HG03039 (cell line): ENCODE data around the gene TOGARAM2.

Source experiments
- ATAC-seq: cut with Tn5 transposase; IDR thresholded peaks from one replicate; pipeline ENCODE4 v1.9.1; 2021; ENCODE audit warnings: mild to moderate bottlenecking, moderate library complexity; ENCODE audit not compliant: unreplicated experiment

The TOGARAM2 gene

DNA sequence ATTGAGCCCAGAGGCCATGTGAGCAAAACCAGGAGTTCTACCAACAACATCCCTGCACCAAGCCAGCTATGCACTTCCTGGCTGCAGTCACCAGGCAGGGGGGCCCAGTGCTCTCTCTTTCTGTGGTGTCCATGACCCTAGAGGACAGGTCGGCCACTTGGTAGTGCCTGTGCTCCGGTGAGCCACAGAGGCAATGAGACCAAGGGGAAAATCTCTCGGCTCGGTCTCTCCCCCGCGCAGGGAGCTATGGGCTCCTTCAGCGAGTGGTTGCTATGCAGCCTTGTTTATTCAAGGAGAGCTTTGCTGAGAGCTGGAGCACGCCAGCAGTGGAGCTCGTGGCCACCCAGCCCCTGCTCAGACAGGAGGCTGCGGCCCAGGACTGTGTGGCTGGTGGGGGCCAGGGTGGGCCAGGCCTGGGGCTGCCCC, at the start of gene TOGARAM2:
Gene TOGARAM2, plus strand, starts transcription at position 283 of the 426 bp plus-strand sequence. CDS start 13,537 bp downstream, outside the sequence.
- ATAC-seq: no peak

DNA sequence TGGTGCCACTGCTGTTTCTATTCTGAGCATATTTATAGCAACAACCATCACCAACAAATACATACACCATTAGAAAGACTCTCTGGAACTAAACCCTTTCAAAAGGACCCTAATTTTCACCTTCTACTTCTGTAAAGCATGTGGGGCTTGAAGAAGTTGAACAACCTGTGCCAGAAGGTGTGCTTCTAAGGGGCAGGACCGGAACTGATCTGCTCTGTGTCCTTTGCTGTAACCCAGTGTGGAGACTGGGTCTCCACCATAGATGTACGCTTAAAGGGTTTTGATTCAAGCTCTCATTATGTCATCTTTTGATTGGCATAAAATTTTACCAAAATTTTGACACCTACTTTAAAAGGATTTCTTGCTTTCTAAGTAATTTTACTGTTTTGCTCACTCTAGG, 46.3 kb upstream of the TOGARAM2 start:
- no peak for ATAC-seq

DNA sequence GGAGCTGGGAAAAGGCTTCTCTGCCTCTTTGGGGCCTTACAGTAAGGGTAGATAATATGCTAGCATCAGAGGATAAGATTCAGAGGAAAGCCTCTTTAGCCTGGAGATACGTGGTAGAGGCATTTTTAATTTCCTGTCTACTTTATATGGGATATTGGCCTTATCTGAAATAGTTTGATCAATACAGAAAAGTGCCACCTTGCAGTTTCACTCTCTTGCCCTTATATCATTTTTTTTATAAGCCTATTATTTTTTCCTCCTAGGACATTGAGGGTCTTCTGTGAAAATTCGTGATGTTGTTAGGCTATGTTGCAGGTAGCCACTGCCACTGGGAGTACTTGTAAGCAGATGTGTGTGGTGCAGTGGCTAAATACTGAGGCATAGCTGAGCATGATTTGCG, 40.1 kb upstream of the TOGARAM2 start:
- ATAC-seq: no peak

DNA sequence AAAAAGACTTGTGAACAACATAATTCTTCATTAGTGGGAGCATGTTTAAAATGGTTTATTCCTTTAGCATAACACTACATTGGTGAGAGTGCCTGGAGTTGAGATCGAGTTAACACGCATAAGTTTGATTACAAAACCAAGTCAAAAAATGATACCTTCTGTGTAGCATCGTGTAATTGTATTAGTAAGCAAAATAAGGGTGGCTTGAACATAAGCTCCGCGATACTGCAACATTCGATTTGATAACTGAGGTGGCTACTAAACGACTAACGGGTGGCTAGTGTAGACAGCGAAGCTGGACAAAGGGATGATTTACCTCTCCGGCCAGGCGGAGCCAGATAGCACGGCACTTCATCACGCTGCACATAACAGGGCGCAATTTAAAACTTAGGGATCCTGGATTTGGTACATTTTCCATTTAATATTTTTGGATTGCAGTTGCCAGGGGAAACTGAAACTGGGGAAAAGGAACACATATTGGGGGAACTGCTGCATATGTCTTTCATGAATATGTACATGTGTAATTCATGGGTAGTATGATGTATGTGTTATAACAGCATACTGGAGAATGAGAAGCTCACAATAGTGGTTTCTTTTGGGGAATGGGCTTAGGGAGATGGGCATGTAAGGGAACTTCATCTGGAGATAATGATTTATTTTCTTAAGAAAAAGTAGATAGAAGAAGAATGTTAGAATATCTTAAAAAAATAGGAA, 36.4 kb upstream of the TOGARAM2 start:
- ATAC-seq: no peak

DNA sequence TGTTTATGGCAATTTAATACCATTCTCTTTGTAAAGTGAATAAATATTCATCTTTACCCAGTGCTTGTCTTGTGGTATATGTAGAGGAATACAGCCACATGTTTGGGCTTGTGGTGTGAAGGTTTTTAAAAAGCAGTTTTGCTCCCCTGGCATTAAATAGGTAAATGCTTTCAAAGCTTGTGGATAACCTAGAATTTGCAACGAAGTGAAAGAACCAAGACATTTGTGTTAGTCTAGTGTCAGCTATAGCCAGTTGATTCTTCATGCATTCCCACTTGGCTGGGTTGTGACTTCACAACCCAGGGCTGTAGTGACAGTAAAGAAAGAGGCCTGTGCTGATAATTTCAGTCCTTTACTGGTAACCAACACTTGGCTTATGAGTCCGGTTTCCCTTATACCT, 32.9 kb upstream of the TOGARAM2 start:
- no peak for ATAC-seq

DNA sequence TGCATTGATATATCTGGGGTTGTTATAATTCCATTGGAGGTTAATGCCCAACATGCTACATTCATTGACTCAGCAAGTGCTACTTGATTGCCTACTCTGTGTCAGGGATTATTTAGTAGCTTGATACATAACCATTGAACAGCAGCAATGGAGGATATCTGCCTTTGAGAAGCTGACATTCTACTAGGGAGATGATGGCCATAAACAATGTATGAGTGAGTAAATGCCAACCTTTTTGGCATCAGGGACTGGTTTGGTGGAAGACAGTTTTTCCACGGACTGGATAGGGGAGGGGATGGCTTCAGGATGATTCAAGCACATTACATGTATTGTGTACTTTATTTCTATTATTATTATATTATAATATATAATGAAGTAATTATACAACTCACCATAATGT, 31.9 kb upstream of the TOGARAM2 start:
- no peak for ATAC-seq

DNA sequence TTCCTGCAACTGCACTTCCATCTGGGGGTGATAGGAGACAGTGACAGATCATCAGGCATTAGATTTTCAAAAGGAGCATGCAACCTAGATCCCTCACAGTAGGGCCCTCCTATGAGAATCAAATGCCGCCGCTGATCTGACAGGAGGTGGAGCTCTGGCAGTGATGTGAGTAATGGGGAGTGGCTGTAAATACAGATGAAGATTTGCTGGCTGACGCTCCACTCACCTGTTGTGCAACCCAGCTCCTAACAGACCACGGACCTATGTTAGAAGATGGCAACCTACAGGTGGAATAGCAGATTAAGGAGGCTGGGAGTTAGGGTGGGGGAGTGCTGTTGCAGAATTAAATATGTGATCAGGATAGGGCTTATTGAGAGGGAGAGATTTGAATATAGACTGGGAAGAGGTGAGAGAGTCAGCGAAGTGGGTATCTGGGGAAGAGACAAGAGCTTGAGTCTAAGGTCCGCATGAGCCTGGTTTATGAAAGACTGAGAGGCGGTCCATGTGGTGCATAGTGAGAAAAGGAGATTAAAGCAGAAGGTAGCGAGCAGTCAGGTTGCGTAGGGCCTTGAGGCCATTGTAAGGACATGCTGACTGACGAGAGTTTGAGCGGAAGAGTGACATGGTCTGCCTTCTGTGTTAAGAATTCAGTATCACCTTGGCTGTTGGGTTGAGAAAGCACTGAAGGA, 31.3 kb upstream of the TOGARAM2 start:
- ATAC-seq: no peak

DNA sequence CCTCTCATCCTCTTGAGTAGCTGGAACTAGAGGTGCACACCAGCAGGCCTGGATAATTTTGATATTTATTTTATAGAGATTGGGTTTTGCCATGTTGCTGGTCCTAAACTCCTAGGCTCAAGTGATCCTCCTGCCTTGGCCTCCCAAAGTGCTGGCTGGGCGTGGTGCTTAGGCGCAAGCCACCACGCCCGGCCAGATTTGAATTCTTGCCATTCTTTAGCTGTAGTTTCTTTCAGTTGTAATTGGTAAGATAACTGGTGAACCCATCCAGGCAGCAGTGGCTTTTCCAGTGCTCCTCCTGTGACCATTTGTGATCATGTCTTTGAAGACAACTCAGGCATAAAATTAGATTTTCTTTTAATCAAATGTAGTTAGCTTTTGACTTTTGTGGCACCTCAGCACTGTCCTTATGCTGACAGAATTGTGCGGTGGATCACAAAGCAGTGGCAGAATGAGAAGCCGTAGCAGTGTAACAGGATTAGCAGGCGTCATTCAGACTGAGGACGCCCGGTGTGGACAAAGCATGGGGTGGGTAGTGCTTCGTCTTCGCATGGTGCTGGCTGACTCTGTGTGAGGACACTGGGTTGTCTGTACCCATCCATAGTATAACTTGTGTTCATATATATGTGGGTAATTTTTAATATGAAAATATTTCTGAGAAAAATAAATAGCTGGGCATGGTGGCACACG, 30.0 kb upstream of the TOGARAM2 start:
- ATAC-seq: no peak

DNA sequence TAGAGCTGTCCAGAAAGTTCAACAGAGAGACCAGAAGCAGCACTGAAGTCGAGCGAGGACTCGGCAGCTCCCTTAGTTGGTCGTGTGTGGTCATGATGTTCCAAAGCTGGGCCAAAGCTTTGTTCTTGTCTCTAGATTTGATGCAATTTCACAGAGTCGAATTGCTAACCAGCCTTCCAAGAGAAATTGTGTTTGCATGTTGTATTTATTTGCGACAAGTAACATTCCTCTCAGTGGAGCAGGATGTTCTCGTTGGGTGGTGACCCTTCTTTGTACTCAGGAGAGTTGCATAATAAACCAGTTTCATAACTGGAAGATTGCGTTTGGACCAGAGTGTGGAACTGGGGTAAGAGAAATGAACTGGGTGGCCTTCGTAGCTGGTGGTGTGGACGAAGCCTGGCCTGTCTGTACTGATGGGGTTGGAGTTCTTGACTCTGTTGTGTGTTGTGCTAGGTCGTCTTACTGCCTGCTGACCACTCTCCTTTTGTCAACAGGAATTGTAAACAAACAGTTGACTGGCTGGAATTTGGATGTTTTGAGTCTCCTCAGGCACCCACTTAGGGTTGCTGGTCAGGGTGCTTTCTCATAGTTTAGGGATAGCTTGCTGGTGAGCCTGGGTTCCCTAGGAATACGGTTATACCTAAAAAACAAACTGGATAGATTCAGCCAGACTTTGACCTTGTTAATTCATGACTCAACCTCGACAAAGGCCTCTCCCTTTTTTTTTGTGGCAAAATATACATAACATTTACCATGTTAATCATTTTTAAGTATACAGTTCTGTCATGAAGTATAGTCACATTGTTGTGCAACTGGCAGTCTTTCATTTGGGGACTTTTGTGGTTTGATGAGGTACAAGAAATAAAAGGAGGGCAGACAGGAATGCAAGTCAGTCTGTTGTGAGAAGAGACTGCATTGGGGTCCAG, 28.9 kb upstream of the TOGARAM2 start:
- no peak for ATAC-seq

DNA sequence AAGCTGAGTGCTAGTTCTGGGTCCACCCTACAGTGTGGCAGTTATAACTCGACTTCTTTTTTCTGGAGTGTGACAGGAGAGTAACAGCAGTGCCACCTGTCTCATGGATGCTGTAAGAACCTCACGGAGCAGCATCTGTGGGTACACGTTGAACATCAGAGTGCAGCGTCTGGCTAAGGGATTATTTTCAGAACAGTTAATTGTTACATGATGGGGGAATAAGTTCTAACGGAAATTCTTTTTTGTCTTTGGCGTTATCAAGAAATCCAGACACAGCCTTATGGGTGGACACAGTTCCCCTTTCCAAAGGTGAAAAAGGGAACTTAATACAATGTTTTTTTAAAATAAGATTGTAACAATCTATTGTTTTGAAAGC, 28.3 kb upstream of the TOGARAM2 start:
- ATAC-seq: no peak

DNA sequence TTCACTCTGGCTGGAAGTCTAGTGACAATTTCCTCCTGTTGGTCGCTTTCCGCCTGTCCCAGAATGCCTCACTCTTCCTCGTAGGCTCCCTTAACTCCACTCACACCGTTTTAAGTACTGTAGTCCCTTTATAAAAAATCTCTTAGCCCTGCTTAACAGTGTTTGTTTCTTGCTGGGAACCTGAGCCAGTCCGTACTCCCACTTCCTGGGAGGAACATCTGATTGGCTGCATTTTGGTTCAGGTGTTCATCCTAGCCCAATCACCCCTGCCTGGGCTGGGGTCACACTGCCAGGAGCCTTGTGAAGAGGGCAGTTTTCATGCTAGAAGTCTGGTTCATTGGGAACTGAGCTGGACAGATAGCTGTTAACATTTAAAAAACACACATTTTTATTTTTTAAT, 25.6 kb upstream of the TOGARAM2 start:
- ATAC-seq: no peak

DNA sequence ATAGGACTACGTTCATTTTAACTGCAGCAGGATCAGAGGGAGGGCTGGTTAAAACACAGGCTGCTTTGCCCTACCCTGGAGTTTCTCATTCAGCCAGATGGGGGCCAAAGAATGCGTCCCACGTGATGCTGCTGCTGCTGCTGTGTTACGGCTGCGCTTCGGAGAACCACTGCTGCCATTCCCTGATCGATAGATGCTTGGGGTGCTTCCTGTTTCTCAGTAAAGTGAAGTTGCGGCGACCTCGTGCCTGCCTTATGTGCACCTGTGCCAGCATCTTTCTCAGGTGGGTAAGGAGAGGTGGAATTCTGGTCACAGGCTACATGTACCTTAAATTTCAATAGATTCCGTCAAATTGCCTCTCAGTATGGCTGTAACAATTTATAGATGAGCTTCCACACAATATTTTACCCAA, 24.7 kb upstream of the TOGARAM2 start:
- ATAC-seq: no peak

DNA sequence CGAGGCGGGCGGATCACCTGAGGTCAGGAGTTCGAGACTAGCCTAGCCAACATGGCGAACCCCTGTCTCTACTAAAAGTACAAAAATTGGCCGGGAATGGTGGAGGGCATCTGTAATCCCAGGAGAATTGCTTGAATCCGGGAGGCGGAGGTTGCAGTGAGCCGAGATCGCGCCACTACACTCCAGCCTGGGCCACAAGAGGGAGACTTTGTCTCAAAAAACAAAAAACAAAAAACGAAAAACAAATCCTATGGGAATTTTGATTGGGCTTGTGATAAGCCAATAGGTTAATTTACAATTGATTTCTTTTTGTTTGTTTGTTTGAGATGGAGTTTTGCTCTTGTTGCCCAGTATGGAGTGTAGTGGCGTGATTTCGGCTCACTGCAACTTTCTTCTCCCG, 24.2 kb upstream of the TOGARAM2 start:
- ATAC-seq: no peak

DNA sequence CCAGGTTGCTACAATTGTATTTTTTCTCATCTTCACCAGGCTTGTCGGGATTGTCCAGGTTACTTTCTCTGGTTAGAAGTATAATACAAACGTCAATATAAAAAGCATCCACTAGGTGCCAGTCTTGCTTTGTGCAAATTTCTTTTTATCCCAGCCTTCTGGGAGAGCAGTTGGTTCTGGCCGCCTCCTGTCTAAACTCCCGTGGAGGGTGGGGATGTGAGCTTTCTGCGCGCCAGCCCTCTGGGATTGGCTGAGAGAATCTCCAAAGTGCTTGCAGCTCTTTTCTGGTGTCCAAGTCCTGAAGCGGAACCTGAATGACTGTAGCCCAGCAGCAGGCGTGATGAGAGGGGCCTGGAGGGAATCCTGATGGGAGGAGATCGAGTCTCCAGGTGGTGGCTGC, 22.4 kb upstream of the TOGARAM2 start:
- no peak for ATAC-seq

DNA sequence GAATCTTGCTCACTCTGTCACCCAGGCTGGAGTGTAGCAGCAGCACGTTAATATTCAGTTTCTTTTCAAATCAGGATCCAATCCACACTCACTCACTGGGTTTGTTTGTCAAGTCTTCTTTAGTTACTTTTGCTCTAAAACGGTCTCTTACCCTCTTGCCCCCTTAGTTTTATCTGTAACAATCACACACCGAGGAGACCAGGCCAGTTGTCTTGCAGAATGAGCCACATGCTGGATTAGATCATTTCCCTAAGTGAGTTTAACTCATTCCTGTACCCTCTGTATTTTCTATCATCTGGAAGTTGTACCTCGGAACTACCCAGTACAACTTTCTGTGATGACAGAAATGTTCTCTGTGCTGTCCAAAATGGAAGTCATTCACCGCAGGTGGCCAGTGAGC, 20.7 kb upstream of the TOGARAM2 start:
- no peak for ATAC-seq

DNA sequence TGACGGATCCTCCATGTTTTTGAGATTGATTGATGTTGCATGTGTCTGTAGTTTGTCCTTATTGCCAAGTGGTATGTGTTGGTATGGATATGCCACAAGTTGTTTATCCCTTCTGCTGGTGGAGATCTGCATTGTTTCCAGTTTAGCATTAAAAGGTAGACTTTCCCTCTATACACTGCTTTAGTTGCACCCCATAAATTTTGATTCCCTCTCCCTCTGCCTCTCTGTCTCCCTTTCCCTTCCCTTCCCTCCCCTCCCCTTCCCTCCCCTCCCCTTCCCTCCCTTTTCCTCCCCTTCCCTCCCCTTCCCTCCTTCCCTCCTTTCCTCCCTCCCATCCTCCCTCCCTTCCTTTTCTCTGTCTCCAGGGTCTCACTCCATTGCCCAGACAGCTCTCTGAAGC, 18.6 kb upstream of the TOGARAM2 start:
- no peak for ATAC-seq

DNA sequence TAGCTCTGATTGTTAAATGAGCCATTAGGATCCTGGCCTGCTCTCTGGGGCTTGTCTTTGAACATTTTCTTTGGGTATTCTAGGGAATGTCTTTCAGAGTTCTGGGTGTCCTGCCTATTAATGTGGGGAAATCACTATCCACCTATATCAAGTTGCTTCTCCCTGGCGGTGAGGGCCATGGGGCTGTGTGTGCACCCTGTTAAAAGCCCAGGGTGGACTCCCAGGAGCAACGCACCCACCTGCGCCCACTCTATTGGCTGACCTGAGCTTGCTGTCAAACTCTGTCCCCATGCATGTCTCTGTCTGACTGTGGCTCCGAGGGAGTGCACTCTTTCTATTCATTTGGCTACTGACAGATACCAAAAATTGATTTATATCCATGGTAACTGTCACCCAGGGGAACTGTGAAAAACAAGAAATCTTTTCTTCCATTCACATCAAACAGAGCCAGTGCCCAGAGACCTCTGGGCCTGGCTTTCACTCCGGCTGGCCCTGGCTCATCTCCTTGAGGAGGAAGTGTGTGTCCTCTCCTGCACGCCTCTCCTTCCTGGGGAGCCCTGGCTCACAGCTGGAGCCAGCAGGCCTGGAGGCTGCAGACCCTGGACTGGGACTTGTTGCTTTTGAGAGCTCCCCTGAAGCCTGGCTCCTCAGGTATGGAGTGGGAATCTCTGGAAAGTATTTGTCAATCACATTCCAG, 10.5 kb upstream of the TOGARAM2 start:
- ATAC-seq: no peak

DNA sequence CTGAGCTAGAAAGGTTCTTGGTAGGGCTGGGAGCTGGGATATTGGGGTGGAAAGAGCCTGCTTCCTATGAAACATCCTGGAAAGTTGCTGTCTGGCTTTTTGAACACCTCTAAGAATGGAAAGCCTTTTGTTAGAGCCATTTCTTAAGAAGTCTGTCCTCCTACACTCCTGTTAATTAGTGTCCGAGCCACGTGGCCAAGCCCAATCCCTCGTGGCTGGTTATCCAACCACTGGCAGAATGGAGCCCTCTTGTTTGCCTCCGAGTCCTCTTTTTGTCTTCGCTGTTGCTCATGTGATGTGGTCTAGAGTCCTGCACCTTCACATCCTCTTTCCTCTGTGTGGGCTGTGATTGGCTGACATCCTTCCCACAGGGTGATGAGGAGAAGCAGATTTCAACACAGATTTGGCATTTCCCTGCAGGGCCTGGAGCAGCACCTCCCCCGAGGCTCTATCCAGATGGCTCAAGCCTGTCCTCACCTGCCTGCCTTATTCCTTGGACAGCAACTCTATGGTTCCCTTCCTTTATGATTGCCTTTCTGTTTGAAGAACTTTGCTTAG, 8.2 kb upstream of the TOGARAM2 start:
- ATAC-seq: no peak

DNA sequence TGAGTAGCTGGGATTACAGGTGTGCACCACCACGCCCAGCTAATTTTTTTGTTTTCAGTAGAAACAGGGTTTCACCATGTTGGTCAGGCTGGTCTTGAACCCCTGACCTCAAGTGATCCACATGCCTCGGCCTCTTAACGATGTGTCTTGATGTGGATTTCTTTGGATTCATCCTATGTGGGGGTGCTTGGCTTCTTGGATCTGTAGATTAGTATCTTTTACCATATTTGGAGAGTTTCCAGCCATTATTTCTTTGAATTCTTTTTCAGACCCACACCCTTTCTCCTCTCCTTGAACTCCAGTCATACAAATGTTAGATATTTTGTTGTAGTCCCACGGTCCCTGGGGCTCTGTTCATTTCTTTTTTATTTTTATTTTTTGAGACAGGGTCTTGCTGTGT, 6.8 kb upstream of the TOGARAM2 start:
- ATAC-seq: no peak

DNA sequence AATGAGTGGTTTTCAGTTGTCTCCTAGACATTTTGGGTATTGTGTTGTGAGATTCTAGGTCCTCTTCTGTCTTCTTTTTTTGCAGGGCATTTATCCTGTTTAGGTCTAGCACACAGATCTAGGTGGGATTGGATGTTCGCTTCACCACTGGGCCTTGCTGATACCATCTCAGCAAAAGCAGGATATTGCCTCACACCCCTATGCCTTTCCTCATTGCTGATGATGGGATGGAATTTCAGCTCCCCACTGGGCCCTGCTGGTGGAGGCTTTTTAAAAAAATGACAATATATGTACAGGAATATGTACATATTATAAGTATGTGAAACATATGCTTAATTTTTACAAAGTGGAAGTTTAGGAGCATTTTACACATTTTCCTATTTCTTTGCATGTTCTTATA, 5.4 kb upstream of the TOGARAM2 start:
- no peak for ATAC-seq
